C4-2B (cell line): Measurements from ENCODE around the gene SGCA.

Experiments
- CTCF ChIP-seq: fragments of 450-650 bp; conservative IDR thresholded peaks from 2 replicates; pipeline ENCODE4 v1.5.1; 2017; ENCODE audit warnings: mild to moderate bottlenecking
- ZFX ChIP-seq: fragments of 450-650 bp; IDR thresholded peaks from 2 replicates; pipeline ENCODE4 v1.6.1; 2017

DNA sequence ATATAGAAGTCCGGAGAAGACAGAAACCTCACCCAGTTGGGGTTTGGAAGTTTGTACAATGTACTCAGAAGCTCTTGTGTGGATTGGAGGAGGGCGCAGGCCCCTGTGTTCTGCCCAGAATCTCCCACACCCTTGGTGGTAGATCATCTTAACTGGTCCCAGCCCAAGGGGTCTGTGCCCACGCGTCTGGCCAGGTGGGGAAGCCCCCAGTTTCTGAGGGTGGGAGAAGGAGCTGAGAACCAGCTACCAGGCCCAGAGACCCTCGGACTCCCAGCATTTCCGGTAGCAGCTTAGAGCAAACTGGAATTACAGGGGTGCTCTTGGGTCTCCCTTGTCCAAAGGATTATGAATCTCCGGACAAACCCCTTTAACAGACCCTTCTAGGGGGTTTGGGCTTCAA lies 13.1 kb upstream of the SGCA start:
- no peak for TF ChIP-seq CTCF
- TF ChIP-seq ZFX, result no peak
